Measurements from ENCODE around the gene TGFBRAP1. TPM values are rescaled to one million over a fixed set of nuclear protein-coding genes. Genes with fewer than 3 reads are reported as not detected.
A peak's percentile ranks its signal among the peaks of the same experiment; 100 is the strongest.

Gene TGFBRAP1
- total and polyA plus RNA-seq, 9 of the 15 experiments (the other 6 are each of a cell fraction or from before 2014, with no cell fraction given) = 3.7 to 18.0 (median 11.0) TPM

DNA sequence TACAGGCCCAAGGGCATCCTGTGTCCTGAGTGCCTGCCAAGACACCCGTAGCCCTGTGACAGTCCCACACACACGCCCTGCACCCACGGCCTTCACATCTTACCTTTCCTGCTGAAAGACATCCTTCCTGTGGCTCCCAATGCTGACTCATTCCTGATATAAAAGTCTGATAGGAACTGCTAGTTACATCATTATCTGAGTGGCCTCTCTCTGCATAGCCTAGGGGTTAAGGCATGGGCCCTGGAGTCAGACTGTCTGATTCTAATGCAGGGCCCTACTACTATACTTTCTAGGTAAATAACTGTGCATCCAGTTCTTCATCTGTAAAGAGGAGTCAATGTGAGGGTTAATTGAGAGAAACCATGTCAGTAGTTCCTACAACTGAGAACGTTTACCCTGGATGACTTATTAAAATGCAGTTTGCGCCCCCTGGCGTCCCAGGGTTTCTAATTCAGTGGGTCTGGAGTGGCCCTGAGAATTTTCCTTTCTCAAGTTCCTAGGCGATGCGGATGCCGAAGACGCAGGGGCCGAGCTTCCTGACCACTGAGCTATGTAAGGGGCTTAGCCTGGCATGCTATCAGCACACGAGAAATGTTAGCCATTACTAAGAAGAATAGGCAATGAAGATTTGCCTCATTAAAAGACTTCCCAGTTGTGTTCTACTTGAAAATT lies 94.0 kb downstream of the TGFBRAP1 start (continued):
- TF ChIP-seq, protein P1, sequence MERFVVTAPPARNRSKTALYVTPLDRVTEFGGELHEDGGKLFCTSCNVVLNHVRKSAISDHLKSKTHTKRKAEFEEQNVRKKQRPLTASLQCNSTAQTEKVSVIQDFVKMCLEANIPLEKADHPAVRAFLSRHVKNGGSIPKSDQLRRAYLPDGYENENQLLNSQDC (CRISPR knock-in tag; IDR thresholded peaks at IDR 0.05) = no peak
- TF ChIP-seq ZNF274 (IDR thresholded peaks at IDR 0.05; ENCODE audit: borderline replicate concordance, low read depth, low read length) = no peak
- TF ChIP-seq KAT8 (IDR thresholded peaks at IDR 0.05; ENCODE audit: low read depth) = no peak
- TF ChIP-seq THAP12 (CRISPR knock-in tag; IDR thresholded peaks at IDR 0.05) = no peak
- no peak for TF ChIP-seq ZSCAN32 (CRISPR knock-in tag; IDR thresholded peaks at IDR 0.05)
- TF ChIP-seq XRCC4 (IDR thresholded peaks at IDR 0.05; ENCODE audit: extremely low read depth, insufficient read depth, insufficient read length) = no peak
- TF ChIP-seq ADNP (tag; IDR thresholded peaks at IDR 0.05) = no peak
- TF ChIP-seq HNRNPH1 (optimal IDR thresholded peaks at IDR 0.05; ENCODE audit: low read depth, low read length) = no peak
- TF ChIP-seq BHLHE40 (IDR thresholded peaks at IDR 0.05; ENCODE audit: low read length) = no peak
- no peak for TF ChIP-seq SMAD3 (CRISPR knock-in tag; conservative IDR thresholded peaks at IDR 0.05)
- peak in 1 of 2 experiments; percentile 15; a peak in 1 of 4 replicates for TF ChIP-seq RCOR1 (IDR thresholded peaks at IDR 0.05; ENCODE audit: borderline replicate concordance in 1 of 2, low read depth in 2 of 2, low read length in 2 of 2)
- no peak for TF ChIP-seq ETS1 (conservative IDR thresholded peaks at IDR 0.05; ENCODE audit: control insufficient read depth, low read depth, low read length)
- no peak for TF ChIP-seq HDAC2 (IDR thresholded peaks at IDR 0.05)
- peak; percentile 62; the same call in 1 of the 2 replicates for TF ChIP-seq DPF2 (IDR thresholded peaks at IDR 0.05)
- TF ChIP-seq, protein P2, sequence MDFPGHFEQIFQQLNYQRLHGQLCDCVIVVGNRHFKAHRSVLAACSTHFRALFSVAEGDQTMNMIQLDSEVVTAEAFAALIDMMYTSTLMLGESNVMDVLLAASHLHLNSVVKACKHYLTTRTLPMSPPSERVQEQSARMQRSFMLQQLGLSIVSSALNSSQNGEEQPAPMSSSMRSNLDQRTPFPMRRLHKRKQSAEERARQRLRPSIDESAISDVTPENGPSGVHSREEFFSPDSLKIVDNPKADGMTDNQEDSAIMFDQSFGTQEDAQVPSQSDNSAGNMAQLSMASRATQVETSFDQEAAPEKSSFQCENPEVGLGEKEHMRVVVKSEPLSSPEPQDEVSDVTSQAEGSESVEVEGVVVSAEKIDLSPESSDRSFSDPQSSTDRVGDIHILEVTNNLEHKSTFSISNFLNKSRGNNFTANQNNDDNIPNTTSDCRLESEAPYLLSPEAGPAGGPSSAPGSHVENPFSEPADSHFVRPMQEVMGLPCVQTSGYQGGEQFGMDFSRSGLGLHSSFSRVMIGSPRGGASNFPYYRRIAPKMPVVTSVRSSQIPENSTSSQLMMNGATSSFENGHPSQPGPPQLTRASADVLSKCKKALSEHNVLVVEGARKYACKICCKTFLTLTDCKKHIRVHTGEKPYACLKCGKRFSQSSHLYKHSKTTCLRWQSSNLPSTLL (IDR thresholded peaks at IDR 0.05) = no peak
- no peak for TF ChIP-seq TOE1 (IDR thresholded peaks at IDR 0.05; ENCODE audit: borderline replicate concordance)
- TF ChIP-seq TOE1 (CRISPR knock-in tag; IDR thresholded peaks at IDR 0.05; ENCODE audit: borderline replicate concordance, low read depth) = no peak
- TF ChIP-seq POLR2B (IDR thresholded peaks at IDR 0.05; ENCODE audit: low read depth, partially characterized antibody) = no peak
- TF ChIP-seq TCF3 (CRISPR knock-in tag; IDR thresholded peaks at IDR 0.05) = no peak
- TF ChIP-seq ZFPM2 (CRISPR knock-in tag; IDR thresholded peaks at IDR 0.05) = no peak
- TF ChIP-seq MAFG (tag; conservative IDR thresholded peaks at IDR 0.05) = peak; percentile 85
- TF ChIP-seq NFE2 (IDR thresholded peaks at IDR 0.05; ENCODE audit: low read depth) = peak; percentile 80
- TF ChIP-seq ETV6 (IDR thresholded peaks at IDR 0.05; ENCODE audit: borderline replicate concordance in 1 of 2, low read depth in 2 of 2, low read length in 1 of 2) = no peak
- no peak for TF ChIP-seq ETV6 (CRISPR knock-in tag; IDR thresholded peaks at IDR 0.05; ENCODE audit: borderline replicate concordance)
- no peak for TF ChIP-seq CCAR2 (IDR thresholded peaks at IDR 0.05; ENCODE audit: low read depth, low read length)
